Measurements from ENCODE around the gene NTSR2.

The NTSR2 gene, protein sequence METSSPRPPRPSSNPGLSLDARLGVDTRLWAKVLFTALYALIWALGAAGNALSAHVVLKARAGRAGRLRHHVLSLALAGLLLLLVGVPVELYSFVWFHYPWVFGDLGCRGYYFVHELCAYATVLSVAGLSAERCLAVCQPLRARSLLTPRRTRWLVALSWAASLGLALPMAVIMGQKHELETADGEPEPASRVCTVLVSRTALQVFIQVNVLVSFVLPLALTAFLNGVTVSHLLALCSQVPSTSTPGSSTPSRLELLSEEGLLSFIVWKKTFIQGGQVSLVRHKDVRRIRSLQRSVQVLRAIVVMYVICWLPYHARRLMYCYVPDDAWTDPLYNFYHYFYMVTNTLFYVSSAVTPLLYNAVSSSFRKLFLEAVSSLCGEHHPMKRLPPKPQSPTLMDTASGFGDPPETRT

DNA sequence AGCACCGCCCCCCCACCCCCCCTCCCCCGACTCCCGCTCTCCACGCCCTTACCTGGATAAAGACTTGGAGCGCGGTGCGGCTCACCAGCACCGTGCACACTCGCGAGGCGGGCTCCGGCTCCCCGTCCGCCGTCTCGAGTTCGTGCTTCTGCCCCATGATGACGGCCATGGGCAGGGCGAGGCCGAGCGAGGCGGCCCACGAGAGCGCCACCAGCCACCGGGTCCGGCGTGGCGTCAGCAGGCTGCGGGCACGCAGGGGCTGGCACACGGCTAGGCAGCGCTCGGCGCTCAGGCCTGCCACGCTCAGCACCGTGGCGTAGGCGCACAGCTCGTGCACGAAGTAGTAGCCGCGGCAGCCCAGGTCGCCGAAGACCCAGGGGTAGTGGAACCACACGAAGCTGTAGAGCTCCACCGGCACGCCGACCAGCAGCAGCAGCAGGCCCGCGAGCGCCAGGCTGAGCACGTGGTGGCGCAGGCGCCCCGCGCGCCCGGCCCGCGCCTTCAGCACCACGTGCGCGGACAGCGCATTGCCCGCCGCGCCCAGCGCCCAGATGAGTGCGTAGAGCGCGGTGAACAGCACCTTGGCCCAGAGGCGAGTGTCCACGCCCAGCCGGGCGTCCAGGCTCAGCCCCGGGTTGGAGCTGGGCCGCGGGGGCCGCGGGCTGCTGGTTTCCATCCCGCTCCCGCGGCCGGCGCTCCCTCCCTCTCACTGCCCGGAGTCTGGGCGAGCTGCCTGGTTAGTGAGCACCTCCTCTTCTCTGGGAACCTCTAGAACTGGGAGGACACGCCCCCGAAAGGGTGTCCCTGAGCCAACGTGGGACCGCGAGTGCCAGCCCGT, at the start of gene NTSR2:
NTSR2 (minus strand) TSS at position 742 of the 838 bp plus-strand sequence; CDS start at position 676, 66 bp downstream.
- TF ChIP-seq GATA2 (IDR thresholded peaks at IDR 0.05; ENCODE audit: low read depth, low read length) (no peak), GATA3 (IDR thresholded peaks at IDR 0.05; ENCODE audit: low read depth, low read length) (no peak)

DNA sequence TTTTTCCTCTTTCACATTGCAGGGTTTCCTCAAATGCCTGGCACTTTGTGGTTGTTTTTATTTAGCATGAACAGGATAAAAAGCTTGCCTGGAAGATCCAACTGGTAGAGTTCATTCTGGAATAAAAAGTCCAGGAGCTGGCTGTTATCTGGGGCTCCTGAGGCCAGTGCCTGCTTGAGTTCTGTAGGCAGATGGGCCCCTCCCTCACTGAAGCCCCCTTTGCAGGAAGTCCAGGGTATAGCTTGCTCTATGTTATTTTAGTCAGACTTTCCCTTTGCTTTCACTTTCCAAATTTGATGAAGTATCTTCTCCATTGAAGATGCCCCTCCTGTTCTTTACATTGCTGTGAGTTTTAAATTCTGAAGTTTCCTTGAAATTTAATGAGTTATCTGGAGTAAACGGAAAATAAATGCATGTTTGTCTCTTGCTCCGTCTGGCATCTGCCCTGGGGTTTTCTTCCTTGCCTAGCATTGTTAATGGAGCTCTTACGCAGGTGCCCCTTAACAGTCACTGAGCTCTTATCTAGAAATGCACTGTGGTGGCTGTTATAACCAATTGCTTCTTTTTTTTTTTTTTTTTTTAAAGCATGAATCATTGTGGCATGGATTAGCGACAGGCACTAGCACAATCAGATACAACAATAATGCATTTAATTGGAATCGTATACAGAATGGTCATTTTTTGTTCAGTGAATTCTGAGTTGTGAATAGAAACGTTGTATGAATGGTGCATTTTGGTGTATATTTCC, 49.4 kb upstream of the NTSR2 start:
- peak; percentile 92 for TF ChIP-seq GATA2 (IDR thresholded peaks at IDR 0.05; ENCODE audit: low read depth, low read length)
- TF ChIP-seq GATA3 (IDR thresholded peaks at IDR 0.05; ENCODE audit: low read depth, low read length), result peak; percentile 90

DNA sequence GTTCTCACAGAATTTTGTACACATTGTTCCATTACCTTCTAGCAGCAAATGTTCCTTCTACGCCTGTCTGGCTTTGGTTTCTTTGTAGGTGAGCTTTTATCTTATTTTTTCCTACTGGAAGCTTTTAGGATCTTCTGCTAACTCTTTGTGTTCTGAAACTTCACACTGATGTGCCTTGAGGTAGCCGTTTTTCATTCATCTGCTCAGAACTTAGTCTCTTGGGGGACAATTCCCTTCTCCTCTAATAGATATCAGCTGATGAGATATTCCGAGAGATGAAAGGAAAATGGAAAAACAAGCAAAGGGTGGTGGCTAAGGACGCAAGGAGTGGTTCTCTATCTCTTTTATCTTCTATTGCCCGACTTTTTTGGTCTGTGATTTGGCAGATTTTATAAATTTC, 48.6 kb upstream of the NTSR2 start:
- no peak for TF ChIP-seq GATA3 (IDR thresholded peaks at IDR 0.05; ENCODE audit: low read depth, low read length)
- no peak for TF ChIP-seq GATA2 (IDR thresholded peaks at IDR 0.05; ENCODE audit: low read depth, low read length)

DNA sequence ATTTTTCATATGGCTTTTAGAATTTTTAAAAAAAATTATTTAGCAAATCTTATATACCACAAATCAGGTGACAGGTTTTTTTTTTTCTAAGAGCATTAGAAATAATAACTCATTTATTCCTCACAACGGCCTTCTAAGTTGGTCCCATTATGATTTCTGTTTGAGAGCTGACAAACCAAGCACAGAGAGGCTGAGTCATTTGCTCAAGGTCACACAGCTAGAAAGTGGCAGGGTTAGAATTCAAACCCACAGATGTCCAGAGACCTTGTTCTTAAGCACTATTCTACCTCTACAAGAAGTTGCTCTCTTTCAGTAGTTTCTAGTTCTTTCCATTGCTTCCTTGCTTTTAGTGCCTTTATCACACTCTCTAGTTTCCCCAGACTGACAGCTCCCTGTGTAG, 47.6 kb upstream of the NTSR2 start:
- TF ChIP-seq GATA2 (IDR thresholded peaks at IDR 0.05; ENCODE audit: low read depth, low read length) (no peak), GATA3 (IDR thresholded peaks at IDR 0.05; ENCODE audit: low read depth, low read length) (no peak)

DNA sequence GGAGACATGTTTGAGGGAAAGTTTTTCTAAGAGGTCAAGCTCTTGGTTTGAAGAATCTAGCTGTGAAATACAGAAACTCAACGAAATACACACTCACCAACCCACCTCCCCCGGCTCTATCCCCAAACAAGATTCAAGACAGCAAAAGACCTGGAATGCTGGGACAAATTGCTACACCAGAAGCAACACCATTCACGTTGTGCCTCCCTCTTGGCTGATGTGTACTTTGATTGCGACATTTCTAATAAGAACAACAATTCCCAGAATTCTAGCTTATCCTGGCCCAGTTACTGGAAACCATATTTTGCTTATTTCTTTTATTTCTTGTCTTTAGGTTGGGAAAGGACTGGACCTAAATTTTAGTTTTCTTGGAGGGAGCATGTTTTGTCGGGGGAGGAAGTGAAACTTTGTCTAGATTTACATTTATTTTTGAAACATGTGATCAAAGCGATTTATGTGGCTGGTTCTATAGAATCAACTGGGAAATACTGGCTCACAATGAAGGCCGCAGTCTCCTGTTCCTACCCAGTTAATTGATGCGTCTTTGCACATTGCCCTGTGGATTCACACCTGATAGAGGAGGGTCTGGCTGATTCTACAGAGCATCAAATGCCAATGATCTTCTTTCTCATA, 46.8 kb upstream of the NTSR2 start:
- no peak for TF ChIP-seq GATA3 (IDR thresholded peaks at IDR 0.05; ENCODE audit: low read depth, low read length)
- TF ChIP-seq GATA2 (IDR thresholded peaks at IDR 0.05; ENCODE audit: low read depth, low read length), result no peak

DNA sequence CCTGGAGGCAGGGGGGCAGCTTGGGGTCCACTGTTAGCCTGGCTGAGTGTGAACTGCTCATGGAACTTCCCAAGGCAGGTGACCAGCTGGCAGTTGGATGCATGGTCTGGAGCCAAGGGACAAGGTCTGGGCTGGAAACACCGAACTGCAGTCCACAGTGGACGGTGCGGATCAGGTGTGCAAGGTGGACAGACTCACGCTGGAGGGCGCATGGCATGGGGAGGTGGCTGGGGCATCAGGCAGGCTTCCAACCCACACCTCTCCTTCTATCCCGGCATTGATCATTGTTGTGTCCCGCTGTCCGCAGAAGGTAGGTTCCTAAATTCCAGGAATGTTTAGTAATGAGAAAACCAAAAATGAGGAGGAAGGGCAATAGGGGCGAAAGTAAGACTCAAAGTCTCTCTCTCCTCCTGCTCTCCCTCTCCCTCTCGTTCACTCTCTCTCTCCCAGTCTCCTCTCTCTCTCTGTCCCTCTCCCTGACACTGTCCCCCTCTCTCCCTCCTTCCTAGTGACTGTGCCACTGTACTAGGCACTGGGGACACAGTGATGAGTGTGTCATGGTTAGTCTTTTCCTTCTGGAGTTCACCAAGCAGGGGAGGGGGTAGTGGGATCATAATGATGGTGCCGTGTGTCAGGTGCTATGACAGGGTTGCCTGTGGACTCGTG, 46.1 kb upstream of the NTSR2 start:
- no peak for TF ChIP-seq GATA2 (IDR thresholded peaks at IDR 0.05; ENCODE audit: low read depth, low read length)
- TF ChIP-seq GATA3 (IDR thresholded peaks at IDR 0.05; ENCODE audit: low read depth, low read length), result no peak

DNA sequence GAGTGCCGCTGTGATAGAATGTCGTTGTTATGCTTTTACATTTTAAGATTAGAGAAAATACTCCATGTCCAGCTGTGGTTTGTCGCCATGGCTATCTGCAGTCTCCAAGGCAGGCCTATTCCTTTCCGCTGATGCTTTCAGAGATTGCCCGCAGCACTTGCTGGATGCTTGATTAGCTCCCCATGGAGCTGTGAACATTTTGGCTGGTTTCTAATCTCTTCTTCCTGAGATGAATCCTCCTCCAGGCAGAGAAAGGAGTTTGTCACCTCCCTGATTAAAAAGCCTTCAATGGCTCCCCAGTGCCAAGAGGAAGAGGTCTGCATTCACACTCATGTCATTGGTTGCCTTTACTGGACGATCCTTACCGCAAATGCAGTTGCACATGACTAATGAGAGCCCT, 43.8 kb upstream of the NTSR2 start:
- no peak for TF ChIP-seq GATA3 (IDR thresholded peaks at IDR 0.05; ENCODE audit: low read depth, low read length)
- TF ChIP-seq GATA2 (IDR thresholded peaks at IDR 0.05; ENCODE audit: low read depth, low read length), result peak; percentile 39; the same call in 1 of the 2 replicates

DNA sequence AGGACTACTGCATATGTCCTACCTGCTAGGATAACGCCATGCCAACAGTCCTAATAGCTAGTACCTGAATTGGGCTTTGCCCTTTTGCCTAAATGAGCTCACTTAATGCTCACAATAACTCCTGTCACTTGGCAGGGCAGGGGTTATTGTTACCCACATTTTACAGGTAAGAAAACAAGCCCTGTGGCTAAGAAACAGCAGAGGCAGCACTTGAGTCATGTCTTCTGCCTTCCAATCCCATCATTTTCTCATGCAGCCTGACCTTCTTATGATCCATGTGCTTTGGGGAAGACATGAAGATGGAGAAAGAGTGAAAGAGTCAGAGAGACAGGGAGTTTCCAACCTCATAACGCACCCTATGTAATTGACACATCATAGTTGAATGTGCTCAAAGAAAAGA, 42.9 kb upstream of the NTSR2 start:
- no peak for TF ChIP-seq GATA2 (IDR thresholded peaks at IDR 0.05; ENCODE audit: low read depth, low read length)
- TF ChIP-seq GATA3 (IDR thresholded peaks at IDR 0.05; ENCODE audit: low read depth, low read length), result no peak

DNA sequence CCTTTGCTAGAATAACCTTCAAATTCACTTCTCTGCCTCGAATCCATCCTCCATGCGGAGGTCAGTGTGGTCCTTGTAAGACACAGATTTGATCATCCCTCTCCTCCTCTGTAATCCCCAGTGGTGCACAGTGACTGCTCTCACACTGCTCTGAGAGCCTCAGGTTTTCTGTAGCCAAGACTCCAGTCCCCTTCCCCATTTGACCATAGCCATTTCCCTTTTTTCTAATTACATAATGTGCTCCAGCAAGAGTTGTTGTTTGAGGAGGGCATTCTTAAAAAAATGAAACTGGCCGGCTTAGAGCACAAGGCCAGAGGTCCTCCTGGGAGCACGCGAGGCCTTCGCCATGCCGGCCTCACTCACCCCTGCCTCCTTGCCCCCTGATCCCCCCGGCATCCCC, 41.8 kb upstream of the NTSR2 start:
- TF ChIP-seq GATA3 (IDR thresholded peaks at IDR 0.05; ENCODE audit: low read depth, low read length) (no peak), GATA2 (IDR thresholded peaks at IDR 0.05; ENCODE audit: low read depth, low read length) (no peak)

DNA sequence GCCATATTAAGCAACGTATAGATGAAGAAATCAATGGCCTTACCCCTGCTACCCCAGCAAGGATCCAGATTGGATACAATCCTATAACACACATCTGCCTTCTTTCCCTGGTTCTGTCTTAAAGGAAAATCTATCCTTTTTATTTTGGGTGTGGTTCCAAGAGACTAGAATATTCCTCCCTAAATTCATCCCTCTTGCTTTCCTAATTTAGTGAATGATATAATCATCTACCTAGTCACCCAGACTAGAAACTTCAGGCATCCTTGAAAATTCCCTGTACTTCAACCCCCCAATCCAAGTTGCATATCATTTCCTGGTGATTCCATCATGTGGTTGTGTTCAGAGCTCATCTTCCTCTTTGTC, 41.3 kb upstream of the NTSR2 start:
- TF ChIP-seq GATA3 (IDR thresholded peaks at IDR 0.05; ENCODE audit: low read depth, low read length) (no peak), GATA2 (IDR thresholded peaks at IDR 0.05; ENCODE audit: low read depth, low read length) (no peak)

DNA sequence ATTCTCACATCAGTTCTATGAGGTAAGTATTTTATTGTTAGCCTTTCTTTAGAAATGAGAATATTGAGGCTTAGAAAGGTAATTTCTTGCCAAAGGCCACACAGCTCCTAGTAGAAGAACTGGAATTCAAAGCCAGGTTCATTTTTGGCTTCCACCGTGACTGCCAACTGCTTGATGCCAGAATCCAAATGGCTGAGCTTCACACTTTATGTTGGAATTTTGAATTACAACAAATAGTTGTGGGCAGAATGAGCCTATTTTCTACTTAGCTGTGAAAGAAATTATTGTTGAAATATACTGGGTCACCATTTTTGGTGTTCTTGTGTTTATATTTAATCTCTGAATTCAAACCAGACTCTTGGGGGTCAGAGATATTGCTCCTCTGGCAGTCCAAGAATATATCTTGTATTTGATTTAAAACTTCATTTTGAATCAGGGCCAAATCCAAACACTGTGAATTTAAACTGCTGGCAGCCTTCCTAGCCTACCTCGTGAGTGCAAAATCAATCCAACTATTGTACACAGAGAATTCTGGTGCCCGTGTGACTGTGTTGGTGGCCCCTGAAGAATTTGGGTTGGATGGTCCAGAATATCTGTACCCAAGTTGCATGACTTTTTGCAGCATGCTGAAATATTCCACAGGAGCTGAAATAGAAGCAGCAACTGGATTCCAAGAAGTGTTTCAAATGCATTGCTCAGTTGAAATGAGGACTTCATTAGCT, 40.8 kb upstream of the NTSR2 start:
- TF ChIP-seq GATA2 (IDR thresholded peaks at IDR 0.05; ENCODE audit: low read depth, low read length) (no peak), GATA3 (IDR thresholded peaks at IDR 0.05; ENCODE audit: low read depth, low read length) (no peak)

DNA sequence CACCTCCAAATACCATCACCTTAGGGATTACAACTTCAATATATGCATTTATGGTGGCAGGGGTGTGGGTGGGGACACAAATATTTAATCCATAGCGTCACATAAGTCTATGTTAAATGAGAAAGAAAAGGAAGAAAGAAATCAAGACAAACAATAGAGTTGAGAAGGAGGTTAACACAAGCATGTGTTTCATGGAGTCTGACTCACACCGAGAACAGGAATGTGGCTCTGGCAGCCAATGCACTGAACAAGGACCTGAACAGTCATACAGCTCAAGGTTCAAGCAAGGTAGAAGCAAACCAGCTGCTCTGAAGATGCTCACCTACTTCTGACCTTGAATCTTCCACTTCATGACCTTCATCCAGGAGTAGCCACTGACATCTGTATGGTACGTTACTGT, 40.2 kb upstream of the NTSR2 start:
- TF ChIP-seq GATA3 (IDR thresholded peaks at IDR 0.05; ENCODE audit: low read depth, low read length) (no peak), GATA2 (IDR thresholded peaks at IDR 0.05; ENCODE audit: low read depth, low read length) (no peak)

DNA sequence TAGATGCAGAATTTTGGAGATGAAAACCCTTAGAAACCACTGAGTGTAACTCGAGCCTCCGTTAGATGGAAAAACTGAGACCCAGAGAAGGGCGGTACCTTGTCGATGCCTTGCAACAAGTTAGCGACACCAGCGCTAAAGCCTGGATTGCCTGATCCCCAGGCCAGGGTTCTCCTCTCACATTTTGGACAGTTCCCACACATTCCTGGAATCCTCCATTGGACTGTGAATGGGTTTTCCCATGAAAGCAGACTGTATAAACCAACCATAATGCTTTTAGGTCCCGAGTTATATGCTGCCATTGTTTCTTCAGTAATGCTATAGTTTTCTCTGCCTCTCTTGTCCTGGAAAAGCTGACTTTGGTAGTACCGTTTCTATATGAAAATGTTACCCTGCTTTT, 39.3 kb upstream of the NTSR2 start:
- TF ChIP-seq GATA2 (IDR thresholded peaks at IDR 0.05; ENCODE audit: low read depth, low read length) (no peak), GATA3 (IDR thresholded peaks at IDR 0.05; ENCODE audit: low read depth, low read length) (no peak)
